Panc1 (cell line): ENCODE data around the gene CSNK2A1. TPM values are rescaled to one million over a fixed set of nuclear protein-coding genes. Genes with fewer than 3 reads are reported as not detected.

ENCODE experiments used
- ATAC-seq: fragments of 200-7000 bp; cut with Tn5 transposase; 2 replicates; pipeline ENCODE4 v1.9.1; 2020; ENCODE audit warnings: mild to moderate bottlenecking, moderate library complexity
- BruUV-seq: library from RNA; stranded (reverse); fragments of 400-500 nt; replicated peaks from 2 replicates; lab custom pipeline; 2021; lab: Mats Ljungman, UMichigan
- CTCF ChIA-PET: fragments of 300-600 bp; sonication (Branson Sonifier 250); formaldehyde crosslinking; loops from one replicate; lab custom pipeline; 2022; ENCODE audit warnings: antibody characterized with exemption; lab: Charles Lee
- POLR2A ChIA-PET: fragments of 300-600 bp; sonication (Branson Sonifier 250); formaldehyde crosslinking; loops from one replicate; lab custom pipeline; 2022; ENCODE audit warnings: antibody characterized with exemption; lab: Charles Lee
- DNase-seq: peaks from one replicate; pipeline ENCODE4 v3.0.0-alpha.2; 2010; ENCODE audit warnings: low read depth, low spot score
- H3K27ac ChIP-seq: 2 replicates; pipeline ENCODE4 v1.5.1; 2011; ENCODE audit warnings: mild to moderate bottlenecking, low read length, inconsistent platforms
- H3K27me3 ChIP-seq: fragments of 200-500 bp; sonication (Bioruptor generic); 2 replicates; pipeline ENCODE4 v1.6.0; 2014; ENCODE audit warnings: low read length, inconsistent platforms; ENCODE audit not compliant: control insufficient read depth, insufficient read depth
- H3K36me3 ChIP-seq: fragments of 200-500 bp; sonication (Bioruptor generic); 2 replicates; pipeline ENCODE4 v1.5.1; 2014; ENCODE audit warnings: inconsistent platforms, mild to moderate bottlenecking, low read length, moderate library complexity; ENCODE audit not compliant: control insufficient read depth, insufficient read depth
- H3K4me1 ChIP-seq: 2 replicates; pipeline ENCODE4 v1.5.1; 2011; ENCODE audit warnings: inconsistent platforms, mild to moderate bottlenecking, low read length, moderate library complexity; ENCODE audit not compliant: control insufficient read depth, insufficient read depth
- H3K4me3 ChIP-seq, 2 experiments: 2 replicates each; pipeline ENCODE4 v1.5.1; 2011 to 2012; ENCODE audit warnings: low read depth in 2 of 2, low read length in 2 of 2, mild to moderate bottlenecking in 2 of 2, inconsistent platforms in 1 of 2, moderate library complexity in 1 of 2
- H3K9me3 ChIP-seq: fragments of 200-500 bp; sonication (Bioruptor generic); 2 replicates; pipeline ENCODE4 v1.5.1; 2014; ENCODE audit warnings: low read depth, mild to moderate bottlenecking, inconsistent platforms, low read length, moderate library complexity; ENCODE audit not compliant: control insufficient read depth, insufficient read depth
- POLR2AphosphoS5 ChIP-seq: IDR thresholded peaks from 2 replicates; pipeline ENCODE4 v1.6.1; 2012; ENCODE audit warnings: mild to moderate bottlenecking, low read depth, low read length, moderate library complexity
- SIN3A ChIP-seq: IDR thresholded peaks from 2 replicates; pipeline ENCODE4 v1.6.1; 2012; ENCODE audit warnings: low read depth, mild to moderate bottlenecking, low read length, moderate library complexity, borderline replicate concordance; ENCODE audit not compliant: insufficient read depth
- TCF7L2 ChIP-seq: IDR thresholded peaks from 2 replicates; pipeline ENCODE4 v1.6.1; 2011; ENCODE audit warnings: mild to moderate bottlenecking, low read depth, low read length, inconsistent platforms
- in situ Hi-C: cut with HindIII; loops from 2 replicates; pipeline ENCODE4 v1.10.0; 2016; ENCODE audit warnings: low sequenced_read_pairs, low pct_unique_long_range_greater_than_20kb
- intact Hi-C: fragments of 100-400 bp; cut with micrococcal nuclease; formaldehyde crosslinking; loops from one replicate; pipeline ENCODE4 v1.10.0; 2022; ENCODE audit not compliant: unreplicated experiment
- total RNA-seq: library from RNA; stranded (reverse); gene quantifications from one replicate; pipeline ENCODE4 v1.2.1, GENCODE V29; 2021; ENCODE audit not compliant: unreplicated experiment
- TF ChIP-seq, protein P1 (sequence below): fragments of 450-650 bp; IDR thresholded peaks from 2 replicates; pipeline ENCODE4 v1.5.1; 2017; ENCODE audit warnings: mild to moderate bottlenecking
- TF ChIP-seq, protein P2 (sequence below), 2 experiments: IDR thresholded peaks; 2 replicates each; pipeline ENCODE4 v1.6.1; 2011 to 2012; ENCODE audit warnings: low read depth in 2 of 2, control low read depth in 1 of 2, low read length in 1 of 2, mild to moderate bottlenecking in 1 of 2, moderate library complexity in 1 of 2; ENCODE audit not compliant: insufficient read depth in 1 of 2

CSNK2A1 gene
- total RNA-seq, 1 experiment from 2014 or later: 191 TPM

DNA sequence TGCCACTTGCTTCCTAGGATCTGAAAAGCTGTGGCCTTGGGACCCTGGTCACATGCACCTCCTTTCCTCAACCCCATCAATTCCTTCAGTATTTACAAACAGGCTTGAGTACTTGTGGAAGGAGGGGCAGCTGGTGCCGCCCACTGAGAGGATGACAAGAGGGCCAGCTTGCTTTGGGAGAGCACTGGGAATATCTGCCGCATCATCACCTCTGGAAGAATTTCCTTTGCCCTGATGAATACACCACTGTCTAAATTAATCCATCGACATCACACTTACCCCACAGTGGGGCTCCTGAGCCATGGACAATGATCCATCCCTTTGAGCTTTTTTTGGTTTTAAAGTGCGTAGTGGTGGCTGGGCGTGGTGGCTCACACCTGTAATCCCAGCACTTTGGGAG lies 107.1 kb downstream of the CSNK2A1 start:
- ATAC-seq: no peak
- no peak for DNase-seq
- TF ChIP-seq TCF7L2 (no peak), SIN3A (no peak), POLR2AphosphoS5 (no peak)
- TF ChIP-seq, protein P1, sequence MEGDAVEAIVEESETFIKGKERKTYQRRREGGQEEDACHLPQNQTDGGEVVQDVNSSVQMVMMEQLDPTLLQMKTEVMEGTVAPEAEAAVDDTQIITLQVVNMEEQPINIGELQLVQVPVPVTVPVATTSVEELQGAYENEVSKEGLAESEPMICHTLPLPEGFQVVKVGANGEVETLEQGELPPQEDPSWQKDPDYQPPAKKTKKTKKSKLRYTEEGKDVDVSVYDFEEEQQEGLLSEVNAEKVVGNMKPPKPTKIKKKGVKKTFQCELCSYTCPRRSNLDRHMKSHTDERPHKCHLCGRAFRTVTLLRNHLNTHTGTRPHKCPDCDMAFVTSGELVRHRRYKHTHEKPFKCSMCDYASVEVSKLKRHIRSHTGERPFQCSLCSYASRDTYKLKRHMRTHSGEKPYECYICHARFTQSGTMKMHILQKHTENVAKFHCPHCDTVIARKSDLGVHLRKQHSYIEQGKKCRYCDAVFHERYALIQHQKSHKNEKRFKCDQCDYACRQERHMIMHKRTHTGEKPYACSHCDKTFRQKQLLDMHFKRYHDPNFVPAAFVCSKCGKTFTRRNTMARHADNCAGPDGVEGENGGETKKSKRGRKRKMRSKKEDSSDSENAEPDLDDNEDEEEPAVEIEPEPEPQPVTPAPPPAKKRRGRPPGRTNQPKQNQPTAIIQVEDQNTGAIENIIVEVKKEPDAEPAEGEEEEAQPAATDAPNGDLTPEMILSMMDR: no peak
- TF ChIP-seq, protein P2, sequence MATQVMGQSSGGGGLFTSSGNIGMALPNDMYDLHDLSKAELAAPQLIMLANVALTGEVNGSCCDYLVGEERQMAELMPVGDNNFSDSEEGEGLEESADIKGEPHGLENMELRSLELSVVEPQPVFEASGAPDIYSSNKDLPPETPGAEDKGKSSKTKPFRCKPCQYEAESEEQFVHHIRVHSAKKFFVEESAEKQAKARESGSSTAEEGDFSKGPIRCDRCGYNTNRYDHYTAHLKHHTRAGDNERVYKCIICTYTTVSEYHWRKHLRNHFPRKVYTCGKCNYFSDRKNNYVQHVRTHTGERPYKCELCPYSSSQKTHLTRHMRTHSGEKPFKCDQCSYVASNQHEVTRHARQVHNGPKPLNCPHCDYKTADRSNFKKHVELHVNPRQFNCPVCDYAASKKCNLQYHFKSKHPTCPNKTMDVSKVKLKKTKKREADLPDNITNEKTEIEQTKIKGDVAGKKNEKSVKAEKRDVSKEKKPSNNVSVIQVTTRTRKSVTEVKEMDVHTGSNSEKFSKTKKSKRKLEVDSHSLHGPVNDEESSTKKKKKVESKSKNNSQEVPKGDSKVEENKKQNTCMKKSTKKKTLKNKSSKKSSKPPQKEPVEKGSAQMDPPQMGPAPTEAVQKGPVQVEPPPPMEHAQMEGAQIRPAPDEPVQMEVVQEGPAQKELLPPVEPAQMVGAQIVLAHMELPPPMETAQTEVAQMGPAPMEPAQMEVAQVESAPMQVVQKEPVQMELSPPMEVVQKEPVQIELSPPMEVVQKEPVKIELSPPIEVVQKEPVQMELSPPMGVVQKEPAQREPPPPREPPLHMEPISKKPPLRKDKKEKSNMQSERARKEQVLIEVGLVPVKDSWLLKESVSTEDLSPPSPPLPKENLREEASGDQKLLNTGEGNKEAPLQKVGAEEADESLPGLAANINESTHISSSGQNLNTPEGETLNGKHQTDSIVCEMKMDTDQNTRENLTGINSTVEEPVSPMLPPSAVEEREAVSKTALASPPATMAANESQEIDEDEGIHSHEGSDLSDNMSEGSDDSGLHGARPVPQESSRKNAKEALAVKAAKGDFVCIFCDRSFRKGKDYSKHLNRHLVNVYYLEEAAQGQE (IDR thresholded peaks at IDR 0.05; ENCODE audit: insufficient read depth in 1 of 2, low read depth in 2 of 2, low read length in 1 of 2): no peak
- Histone ChIP-seq H3K9me3 (no peaks in the 10 kb centered on the region), H3K4me1 (no peaks in the 10 kb centered on the region), H3K36me3 (peaks cover 12% of the 10 kb centered on the region; the same call in 1 of the 2 replicates), H3K4me3 (no peak overlapping the region), H3K27me3 (no peaks in the 10 kb centered on the region), H3K27ac (no peak overlapping the region)
- ChIA-PET POLR2A (no interaction called here), CTCF (no interaction called here)
- in situ Hi-C loops: no loop called here
- BruUV-seq: no TSS peak
- intact Hi-C loops: no loop called here

DNA sequence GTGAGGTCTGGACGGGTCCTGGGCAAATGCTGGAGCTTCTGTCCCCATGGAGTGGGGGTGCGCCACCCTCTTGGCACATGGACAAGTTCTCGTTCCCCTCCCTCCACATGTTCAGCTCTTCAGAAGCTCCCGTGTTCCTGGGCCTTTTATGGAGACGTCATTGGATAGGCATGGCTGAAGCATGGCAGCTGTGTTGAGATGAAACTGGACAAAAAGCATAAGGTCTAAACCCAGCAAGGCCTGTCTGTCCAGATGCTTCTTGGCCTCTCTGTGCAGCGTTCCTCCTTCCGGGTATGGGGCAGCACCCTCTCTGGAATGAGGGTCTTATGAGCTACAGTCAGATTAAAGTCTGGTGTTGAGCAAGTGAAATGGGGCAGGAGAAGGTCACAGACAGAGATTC lies 108.0 kb downstream of the CSNK2A1 start:
- H3K27me3 ChIP-seq: no peaks in the 10 kb centered on the region
- H3K4me3 ChIP-seq: no peak overlapping the region
- TF ChIP-seq TCF7L2 (no peak), SIN3A (no peak), POLR2AphosphoS5 (no peak)
- TF ChIP-seq, protein P2 (IDR thresholded peaks at IDR 0.05; ENCODE audit: insufficient read depth in 1 of 2, low read depth in 2 of 2, low read length in 1 of 2): no peak
- TF ChIP-seq, protein P1: no peak
- DNase-seq (no peak), ATAC-seq (no peak)
- in situ Hi-C loops (no loop called here), intact Hi-C loops (no loop called here)
- H3K36me3 ChIP-seq: peaks cover 8% of the 10 kb centered on the region; the same call in 1 of the 2 replicates
- BruUV-seq: no TSS peak
- no peaks in the 10 kb centered on the region for H3K9me3 ChIP-seq
- no peak overlapping the region for H3K27ac ChIP-seq
- H3K4me1 ChIP-seq: no peaks in the 10 kb centered on the region
- CTCF ChIA-PET: no interaction called here
- POLR2A ChIA-PET: no interaction called here
